GM12873 (cell line): Measurements from ENCODE around the gene EIF4E2.

Experiments
- TF ChIP-seq, protein P1 (sequence below): IDR thresholded peaks from 2 replicates; pipeline ENCODE4 v1.5.1; 2012; ENCODE audit warnings: low read depth, mild to moderate bottlenecking, moderate library complexity, low read length, control low read depth; ENCODE audit not compliant: insufficient read depth; ENCODE audit errors: missing control alignments

EIF4E2 gene, protein sequence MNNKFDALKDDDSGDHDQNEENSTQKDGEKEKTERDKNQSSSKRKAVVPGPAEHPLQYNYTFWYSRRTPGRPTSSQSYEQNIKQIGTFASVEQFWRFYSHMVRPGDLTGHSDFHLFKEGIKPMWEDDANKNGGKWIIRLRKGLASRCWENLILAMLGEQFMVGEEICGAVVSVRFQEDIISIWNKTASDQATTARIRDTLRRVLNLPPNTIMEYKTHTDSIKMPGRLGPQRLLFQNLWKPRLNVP

DNA sequence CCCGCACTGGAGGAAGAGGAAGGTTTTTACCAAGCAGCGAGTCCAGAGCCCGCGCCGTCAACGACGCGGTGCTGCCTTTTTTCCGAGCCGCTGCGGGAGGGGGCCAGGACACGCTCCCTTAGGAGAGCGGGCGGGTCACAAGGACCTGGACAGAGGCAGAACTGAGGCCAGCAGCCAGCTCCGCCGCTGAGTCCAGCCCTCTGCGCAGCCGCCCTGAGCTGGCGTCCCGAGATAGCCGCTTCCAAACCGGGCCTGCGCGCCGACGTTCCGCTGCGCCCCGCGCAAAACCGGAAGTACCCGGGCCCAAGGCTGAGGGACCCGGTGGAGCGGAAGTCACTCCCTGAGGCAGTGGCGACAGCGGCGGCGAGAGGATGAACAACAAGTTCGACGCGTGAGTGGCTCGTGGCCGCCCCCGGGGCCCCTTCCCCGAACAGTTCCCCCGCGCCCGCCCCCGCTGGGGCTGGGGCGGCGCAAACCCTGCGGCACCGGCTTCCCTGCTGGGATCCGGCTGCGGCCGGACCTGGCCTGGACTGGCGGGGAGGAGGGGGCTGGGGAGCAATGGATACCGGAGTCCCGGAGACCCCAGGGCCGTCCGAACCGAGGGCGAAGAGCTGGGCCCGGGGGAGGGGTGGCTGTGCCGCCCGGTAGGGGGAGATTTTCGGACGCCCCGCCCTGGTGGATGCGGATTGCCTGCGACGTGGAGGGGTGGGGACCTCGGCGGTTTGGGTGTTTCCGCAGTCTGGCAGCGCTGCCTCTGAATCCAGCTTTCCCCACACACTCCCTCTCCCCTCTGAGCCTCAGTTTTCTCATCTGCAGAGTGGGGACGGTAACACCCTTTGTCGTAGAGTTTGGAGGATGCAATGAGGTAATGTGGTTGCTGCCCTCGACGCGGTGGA is at the start of gene EIF4E2, which contains the start of gene TIGD1:
TSS of gene EIF4E2 (plus strand) at position 336 of the 896 bp plus-strand sequence. CDS start at position 372, 36 bp downstream.
TSS of gene TIGD1 (minus strand) at position 204 of the 896 bp plus-strand sequence. CDS start 675 bp downstream, outside the sequence.
- TF ChIP-seq, protein P1, sequence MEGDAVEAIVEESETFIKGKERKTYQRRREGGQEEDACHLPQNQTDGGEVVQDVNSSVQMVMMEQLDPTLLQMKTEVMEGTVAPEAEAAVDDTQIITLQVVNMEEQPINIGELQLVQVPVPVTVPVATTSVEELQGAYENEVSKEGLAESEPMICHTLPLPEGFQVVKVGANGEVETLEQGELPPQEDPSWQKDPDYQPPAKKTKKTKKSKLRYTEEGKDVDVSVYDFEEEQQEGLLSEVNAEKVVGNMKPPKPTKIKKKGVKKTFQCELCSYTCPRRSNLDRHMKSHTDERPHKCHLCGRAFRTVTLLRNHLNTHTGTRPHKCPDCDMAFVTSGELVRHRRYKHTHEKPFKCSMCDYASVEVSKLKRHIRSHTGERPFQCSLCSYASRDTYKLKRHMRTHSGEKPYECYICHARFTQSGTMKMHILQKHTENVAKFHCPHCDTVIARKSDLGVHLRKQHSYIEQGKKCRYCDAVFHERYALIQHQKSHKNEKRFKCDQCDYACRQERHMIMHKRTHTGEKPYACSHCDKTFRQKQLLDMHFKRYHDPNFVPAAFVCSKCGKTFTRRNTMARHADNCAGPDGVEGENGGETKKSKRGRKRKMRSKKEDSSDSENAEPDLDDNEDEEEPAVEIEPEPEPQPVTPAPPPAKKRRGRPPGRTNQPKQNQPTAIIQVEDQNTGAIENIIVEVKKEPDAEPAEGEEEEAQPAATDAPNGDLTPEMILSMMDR = peak; percentile 24

DNA sequence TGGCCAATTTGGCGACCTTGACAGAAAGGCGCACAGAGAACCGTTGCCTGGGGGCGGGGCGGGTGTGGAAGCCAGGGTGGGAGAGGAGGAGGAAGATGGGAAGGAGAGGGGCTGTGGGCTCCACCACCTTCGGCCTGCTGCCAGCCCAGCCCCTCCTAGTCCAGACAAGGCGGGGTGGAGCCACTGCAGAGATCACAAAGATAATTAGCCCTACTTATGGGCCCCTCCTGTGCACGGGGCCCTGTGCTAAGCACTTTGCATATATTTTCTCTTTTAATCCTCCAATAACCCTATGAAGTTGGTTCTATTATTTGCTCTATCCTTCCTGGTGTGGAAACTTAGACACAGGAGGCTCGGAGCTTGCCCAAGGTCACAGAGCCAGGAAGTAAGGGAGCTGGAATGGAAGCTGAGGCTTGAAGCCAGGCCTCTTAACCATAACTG is 49.1 kb upstream of the EIF4E2 start:
- TF ChIP-seq, protein P1 = no peak

DNA sequence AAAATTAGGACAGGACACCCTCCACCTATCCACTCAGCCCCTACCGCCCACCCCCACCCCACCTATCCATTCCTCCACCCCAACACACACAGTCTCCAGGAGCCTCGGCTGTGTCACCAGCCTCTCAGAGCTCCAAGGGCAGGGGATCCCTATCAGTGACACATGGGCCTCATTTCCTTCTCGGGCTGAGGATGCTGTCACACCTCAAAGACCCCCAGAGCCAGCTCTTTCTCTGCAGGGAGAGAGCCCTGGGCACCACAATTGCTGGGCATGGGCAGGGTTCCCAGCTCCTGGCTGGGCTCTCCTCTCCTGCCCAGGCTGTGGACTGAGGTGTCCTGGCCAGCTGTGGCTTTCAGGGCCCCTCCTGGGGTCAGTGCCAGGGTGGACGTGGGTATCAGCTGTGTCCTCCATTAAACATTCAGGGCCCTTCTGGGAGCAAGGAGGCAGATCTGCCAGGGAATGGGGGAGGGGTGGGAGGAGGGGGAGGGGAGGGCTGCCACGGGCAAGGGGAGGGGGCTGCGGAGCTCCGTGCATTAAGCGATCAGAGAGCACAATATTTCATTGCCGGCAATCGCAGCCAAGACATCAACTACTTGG is 48.6 kb upstream of the EIF4E2 start:
- TF ChIP-seq, protein P1 = no peak

DNA sequence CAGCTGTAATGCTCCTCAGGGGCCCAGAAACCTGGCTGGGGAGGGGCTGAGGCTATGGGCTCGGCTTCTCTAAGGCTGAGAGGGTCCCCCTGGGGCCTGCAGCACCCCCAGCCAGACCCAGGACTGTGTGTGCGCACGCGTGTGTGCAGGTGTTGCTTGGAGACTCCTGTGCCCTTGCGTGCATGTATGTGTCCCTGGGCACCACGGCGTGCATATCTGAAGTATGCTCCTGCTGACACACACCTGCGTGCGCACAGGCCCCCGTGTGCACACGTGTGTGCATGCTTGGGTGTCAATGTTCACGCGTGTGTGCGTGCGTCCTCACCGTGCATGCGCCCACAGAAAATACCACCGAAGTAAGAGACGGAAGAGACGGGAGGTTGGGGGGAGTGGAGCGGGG is 48.0 kb upstream of the EIF4E2 start:
- TF ChIP-seq, protein P1 = no peak

DNA sequence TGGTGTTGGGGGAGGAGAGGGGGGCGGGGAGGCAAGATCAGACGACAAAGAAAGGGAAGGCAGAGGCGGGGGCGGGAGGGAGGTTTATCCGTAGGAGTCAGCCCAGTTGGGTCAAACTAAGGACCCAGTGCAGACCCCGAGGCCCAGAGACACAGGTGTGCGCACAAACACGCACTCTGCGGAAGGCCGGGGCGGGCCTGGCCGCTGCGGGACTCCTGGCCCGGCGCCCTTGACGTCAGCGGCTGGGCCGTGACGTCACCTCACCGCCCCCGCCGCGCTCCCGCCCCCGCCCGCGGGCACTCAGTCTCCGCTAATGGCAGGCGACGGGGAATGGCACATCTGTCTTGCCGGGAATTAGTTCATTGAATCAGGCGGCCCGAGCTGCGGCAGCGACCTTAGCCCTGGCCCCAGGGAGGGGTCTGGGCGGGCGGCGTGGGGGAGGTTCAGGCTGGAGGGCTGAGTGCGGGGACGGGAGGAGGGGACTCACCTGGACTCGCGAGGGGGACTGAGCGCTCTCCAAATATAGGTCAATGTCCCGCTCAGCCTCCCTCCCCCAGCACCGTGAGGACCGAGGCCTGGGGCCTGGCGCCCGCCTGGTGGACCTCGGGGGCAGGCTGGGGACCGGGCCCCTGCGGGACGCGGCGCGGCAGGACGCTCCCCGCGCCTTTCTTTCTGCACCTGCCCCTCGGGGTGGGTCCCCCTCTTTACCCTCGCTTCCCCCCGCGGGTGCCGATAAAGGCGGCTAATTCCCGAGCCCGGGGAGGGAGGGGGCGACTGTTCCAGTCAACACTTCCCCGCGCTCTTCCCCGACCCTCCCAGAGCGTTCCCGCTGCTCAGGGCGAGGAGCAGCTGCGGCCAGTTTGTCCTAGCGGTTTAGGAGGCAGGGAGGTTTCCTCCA is 47.3 kb upstream of the EIF4E2 start:
- TF ChIP-seq, protein P1 = no peak

DNA sequence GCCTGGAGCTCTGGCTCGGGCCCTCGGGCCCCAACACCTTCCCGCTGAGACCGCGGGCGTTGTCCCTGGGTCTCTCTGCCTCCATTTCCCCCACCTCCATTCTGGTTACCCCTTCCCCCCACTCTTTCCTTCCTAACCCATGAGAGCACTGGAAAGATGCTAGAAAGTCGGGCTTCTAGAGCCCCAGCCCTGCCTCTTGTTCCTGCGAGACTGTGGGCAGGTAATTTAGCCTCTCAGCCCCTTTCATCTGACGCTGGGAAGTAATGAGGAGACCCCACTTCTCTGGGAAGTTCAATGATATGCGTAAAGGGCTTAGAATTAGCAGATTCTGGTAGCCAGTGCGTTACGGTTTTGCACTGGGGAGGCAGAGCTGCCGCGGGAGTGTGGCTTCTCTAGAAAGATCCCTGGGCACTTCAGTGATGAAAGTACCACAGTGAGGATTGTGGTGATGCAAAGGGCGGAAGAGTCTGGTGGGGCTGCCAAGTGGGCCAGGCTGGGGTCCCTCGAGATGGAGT is 46.6 kb upstream of the EIF4E2 start:
- TF ChIP-seq, protein P1 = no peak
